GM19043 (cell line): Measurements from ENCODE around the gene DDX11.
"Not testable (repeated sequence)": the region's sequence is repeated elsewhere in the genome, so short reads cannot be mapped to it uniquely, and the experiment has no call there.

ENCODE experiments used
- ATAC-seq: cut with Tn5 transposase; IDR thresholded peaks from one replicate; pipeline ENCODE4 v1.9.1; 2021; ENCODE audit warnings: low read depth; ENCODE audit not compliant: unreplicated experiment

DDX11 gene

DNA sequence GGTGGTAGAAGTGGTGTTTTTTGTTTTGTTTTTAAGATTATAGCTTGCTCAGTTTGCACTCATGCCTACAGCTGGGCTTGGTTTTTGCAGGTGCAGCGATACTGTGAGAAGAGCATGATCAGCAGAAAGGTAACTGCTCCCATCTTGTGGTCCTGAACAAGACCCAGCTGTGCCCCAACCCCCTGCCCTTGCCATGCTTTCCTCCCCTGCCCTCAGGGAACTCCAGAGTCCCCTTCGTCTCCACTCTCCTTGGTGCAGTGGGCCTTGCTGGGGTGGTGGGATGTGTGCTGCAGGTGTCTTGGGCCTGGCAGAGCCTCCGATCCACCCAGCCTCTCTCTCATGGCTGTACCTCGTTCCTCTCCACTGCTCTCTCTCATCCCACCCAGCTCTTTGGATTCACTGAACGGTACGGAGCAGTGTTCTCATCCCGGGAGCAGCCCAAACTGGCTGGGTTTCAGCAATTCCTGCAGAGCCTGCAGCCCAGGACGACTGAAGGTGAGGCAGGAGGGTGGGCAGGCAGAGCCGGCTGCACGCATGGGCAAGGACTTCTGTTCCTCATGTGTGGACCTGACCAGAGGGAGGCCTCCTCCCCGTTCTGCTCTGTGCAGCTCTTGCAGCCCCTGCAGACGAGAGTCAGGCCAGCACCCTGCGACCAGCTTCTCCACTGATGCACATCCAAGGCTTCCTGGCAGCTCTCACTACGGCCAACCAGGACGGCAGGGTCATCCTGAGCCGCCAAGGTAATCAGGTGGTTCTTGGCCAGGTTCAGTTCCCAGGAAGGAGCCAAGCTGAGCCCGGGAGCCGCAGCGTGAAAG, 22.8 kb downstream of the DDX11 start:
- ATAC-seq, result not testable (repeated sequence)

DNA sequence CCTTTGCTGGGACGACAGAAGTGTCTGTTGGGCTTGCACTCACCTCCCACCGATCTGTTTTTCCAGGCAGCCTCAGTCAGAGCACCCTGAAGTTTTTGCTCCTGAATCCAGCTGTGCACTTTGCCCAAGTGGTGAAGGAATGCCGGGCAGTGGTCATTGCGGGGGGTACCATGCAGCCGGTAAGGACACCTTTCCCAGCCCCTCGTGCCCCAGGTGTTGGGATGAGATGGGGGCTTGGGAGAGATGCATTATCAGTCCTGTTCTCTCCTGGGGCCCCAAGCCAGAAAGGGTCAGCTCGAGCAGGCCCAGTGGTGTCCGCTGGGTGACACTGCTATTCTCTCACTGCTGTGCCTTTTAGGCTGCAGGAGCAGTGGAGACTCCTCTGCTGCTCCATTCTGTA, 24.2 kb downstream of the DDX11 start:
- not testable (repeated sequence) for ATAC-seq

DNA sequence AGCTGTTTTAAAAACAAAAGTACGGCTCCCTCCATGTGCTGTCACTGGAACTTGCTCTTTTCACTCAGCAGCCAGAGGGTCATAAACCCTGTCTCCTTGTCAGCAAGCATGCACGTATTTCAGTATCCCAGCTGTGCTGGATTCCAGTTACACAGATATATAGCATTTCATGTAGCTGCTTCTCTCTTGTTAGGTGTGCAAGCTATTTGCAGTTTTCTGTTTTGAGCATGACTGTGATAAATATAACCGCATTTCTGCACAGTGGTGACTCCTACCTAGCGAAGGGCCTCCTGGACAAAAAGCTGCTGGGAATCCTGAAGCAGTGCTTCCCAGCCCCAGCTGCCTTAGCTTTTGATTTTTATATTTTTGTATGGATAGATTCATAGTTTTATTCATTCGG, 24.7 kb downstream of the DDX11 start:
- ATAC-seq, result not testable (repeated sequence)

DNA sequence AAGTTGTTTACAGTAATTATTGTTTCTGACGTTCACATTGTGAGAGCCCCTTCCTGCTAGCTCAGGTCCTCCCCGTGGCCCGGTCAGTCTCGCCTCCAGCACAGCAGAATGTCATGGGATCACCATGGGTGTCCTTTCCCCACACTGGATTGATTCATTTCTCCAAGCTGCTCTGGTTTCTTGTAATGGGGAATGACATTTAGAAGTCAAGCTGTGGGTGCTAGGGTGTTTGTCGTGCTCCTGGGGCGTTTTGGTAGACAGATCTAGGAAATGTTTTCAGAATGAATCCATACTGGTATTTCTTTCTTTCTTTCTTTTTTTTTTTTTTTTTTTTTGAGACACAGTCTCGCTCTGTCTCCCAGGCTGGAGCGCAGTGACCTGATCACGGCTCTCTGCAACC, 25.1 kb downstream of the DDX11 start:
- not testable (repeated sequence) for ATAC-seq

DNA sequence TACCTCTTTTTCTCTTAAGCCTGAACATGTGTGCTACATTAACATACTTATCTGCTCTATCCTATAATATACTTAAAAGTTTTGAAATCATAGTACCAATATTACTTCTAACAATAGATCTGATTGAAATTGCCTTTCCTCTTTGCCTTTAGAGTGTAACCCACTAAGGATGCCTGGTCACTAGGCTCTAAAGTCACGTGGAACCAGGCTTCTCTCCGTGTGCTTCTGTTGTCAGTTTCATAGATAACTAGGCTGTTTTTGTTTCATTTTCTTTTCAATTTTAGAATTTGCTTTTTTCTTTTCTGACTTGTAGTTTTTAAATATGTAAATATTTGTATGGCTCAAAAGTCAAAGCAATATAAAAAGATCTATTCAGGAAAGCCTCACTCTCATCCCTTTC, 25.8 kb downstream of the DDX11 start:
- not testable (repeated sequence) for ATAC-seq

DNA sequence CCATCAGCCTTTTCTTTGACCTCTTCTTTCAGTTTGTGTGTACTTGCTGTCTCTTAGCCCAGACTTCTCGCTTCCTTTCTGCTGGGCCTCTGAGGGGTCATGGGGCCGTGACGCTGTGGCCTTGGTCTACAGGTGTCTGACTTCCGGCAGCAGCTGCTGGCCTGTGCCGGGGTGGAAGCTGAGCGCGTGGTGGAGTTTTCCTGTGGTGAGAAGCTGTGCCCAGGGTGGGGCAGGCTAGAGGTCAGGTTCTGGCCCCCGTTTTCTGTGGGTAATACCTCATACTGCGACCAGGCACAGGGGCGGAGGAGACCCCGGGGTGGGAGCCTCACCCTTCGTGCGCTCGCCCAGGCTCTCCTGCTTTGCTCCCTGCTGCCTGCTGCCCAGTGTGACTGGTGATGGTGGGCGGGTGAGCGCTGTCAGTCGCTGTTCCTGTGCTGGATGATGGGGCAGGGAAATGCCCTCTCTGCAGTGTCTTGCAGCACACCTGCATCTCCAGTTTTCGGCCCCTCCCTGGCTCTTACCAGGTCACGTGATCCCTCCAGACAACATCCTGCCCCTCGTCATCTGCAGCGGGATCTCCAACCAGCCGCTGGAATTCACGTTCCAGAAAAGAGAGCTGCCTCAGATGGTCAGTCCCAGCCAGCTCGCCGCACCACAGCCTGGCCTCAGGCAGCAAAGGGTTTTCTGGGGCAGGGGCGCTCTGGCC, 27.0 kb downstream of the DDX11 start:
- ATAC-seq, result peak; percentile 87

DNA sequence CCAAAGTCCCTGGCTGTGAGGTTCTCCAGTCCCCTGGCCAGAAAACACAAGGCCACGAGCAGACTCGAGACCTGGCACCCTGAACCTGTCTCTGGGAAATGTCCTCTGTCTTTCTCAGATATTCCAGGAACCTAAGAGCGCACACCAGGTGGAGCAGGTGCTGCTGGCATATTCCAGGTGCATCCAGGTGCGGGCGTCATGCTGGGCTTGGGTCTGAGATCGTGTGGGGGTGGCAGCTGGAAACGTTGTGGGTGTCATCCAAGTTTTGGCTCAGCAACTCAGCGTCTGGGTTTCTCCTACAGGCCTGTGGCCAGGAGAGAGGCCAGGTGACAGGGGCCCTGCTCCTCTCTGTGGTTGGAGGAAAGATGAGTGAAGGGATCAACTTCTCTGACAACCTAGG, 28.5 kb downstream of the DDX11 start:
- ATAC-seq, result not testable (repeated sequence)

DNA sequence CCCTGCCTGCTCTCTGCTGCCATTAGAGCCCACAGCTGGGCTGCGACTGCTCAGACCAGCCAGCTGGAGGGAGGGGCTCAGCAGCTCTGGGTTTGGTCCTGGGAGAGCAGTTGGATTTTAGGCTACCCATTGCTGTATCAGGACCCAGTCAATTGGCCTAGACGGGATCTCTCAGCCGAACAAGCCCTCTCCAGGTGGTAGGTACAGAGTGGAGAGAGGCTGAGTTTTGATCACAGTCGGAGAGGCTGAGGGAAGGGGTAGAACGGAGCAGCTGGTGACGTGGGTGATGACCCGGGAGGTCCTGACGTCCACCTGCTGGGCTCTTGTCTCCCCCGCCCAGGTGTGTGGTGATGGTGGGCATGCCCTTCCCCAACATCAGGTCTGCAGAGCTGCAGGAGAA, 28.9 kb downstream of the DDX11 start:
- not testable (repeated sequence) for ATAC-seq

DNA sequence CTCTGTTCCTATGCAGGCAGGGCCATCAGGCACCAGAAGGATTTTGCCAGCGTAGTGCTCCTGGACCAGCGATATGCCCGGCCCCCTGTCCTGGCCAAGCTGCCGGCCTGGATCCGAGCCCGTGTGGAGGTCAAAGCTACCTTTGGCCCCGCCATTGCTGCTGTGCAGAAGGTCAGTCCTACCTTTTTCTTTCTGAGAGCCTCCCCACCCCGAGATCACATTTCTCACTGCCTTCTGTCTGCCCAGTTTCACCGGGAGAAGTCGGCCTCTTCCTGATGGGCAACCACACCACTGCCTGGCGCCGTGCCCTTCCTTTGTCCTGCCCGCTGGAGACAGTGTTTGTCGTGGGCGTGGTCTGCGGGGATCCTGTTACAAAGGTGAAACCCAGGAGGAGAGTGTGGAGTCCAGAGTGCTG, 29.9 kb downstream of the DDX11 start:
- not testable (repeated sequence) for ATAC-seq

DNA sequence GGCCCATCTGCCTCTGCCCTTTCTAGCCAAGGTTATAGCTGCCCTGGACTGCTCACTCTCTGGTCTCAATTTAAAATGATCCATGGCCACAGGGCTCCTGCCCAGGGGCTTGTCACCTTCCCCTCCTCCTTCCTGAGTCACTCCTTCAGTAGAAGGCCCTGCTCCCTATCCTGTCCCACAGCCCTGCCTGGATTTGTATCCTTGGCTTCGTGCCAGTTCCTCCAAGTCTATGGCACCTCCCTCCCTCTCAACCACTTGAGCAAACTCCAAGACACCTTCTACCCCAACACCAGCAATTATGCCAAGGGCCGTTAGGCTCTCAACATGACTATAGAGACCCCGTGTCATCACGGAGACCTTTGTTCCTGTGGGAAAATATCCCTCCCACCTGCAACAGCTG, 30.6 kb downstream of the DDX11 start:
- ATAC-seq, result not testable (repeated sequence)

DNA sequence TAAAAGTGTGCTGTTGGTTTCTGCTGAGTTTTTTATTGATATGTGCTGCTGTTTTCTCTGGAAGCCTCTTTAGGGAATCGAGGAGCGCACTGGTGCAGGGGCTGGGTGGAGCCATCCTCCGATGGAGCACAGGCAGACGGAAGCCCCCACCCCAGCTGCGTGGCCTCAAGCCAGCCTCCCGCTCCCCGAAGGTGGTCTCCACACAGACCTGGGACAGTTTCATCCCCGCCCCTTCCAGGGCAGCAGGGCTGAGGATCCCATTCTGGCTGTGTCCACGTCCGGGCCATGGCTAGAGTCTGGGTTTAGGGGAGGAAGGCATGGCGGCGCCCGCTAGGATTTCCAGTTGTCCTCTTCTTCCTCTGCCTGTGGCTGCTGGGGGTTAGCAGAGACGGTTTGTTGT, 31.1 kb downstream of the DDX11 start:
- not testable (repeated sequence) for ATAC-seq

DNA sequence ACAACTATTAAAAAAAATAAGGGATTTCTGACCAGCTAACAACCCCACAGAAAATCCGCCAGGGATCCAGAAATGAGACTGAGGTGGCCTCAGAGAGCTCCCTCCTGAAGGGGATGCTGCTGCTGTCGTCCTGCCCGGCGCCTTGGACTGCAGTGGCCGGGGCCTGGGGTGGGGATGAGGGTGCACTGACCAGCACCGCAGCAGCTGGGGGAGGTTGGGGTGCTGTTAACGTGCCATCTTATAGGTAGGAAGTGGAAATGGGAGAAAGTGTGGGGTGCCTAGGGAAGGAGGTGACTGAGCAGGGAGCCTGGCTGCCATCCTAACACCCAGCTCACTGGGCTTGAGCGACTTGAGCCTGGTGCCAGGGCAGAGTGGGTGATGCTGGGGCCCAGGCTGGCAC, 32.0 kb downstream of the DDX11 start:
- ATAC-seq, result no peak

DNA sequence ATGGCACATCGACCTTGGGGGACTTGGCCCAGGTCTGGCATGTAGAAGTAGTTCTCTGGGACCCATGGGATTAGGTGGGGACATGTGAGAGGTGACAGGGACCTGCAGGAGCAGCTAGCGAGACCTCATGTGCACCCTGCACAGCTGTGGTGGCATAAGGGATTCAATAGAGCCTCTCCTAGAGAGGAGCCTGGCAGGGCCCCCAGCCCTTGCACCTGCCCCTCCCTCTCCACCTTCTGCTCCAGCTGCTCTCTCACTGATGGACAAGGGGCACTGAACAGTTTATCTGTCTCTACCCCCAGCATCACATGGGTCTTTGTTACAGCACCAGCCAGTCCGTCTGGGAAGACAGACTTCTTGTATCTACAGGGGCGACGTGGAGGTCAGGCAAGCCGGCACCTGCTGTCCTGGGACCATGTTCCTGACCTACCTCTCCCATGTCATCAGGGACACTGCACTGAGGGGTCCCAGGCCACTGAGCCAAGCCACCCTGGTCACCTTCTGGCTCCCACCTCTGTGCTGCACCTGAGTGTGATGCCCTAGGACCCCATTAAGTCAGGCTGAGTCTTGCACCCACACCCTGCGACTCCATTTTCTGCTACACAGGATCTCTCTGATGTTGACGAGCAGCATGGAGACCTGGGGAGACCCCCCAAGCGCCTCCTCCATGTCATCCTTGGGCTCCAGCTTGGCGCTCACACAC, 32.6 kb downstream of the DDX11 start:
- no peak for ATAC-seq

DNA sequence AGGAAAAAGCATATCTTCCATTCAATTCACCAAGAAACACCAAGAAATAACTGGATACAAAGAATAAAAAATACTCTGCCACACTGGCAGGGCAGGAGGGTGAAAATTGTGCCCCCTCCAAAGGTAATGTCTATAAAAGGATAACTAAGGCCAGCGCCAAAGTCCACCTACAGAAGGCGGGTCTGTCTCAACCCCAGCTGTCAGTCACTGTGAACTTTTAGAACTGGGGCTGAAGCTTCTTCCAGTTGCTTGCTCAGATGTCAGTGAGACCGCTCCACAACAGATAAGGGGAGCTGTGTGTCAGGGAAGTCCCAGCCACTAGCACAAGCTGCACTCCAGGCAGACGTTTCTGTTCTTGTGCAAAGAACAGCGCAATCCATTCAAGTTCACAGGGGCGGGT, 36.1 kb downstream of the DDX11 start:
- not testable (repeated sequence) for ATAC-seq

DNA sequence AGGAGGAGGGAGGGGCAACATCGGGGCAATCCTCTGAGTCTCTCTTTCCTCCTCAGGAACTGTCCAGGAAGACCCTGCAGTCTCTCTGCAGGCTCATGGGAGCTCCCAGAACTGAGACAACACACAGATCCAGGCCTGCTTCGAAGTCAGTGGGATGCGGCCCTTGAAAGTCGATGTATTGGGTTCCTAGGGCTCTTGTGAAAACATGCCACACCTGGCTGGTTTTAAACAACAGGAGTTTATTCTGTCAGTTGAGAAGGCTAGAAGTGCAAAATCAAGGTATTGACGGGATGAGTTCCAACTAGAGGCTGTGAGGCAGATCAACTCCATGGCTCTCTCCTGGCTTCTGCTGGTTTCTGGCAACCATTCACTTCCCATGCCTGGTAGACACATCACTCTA, 36.6 kb downstream of the DDX11 start:
- ATAC-seq, result not testable (repeated sequence)

DNA sequence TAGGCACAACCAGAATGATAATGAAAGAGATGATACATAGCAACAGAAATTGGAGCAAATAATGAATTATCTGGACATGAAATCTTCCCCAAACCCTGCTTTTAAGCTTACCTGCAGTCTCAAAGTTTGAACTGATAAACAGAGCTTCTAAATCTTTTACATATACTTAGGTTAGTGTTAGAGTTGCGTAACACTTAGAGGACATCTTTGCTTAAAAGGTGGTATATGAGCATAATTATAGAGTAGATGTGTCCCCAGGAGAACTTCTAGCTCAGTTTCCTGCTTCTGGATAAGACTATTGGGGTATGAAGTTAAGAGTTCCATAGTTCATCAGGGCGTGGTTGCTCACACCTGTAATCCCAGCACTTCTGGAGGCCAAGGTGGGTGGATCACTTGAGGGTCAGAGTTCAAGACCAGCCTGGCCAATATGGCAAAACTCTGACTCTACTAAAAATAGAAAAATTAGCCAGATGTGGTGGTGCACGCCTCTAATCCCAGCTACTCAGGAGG, 41.5 kb downstream of the DDX11 start:
- ATAC-seq, result not testable (repeated sequence)

DNA sequence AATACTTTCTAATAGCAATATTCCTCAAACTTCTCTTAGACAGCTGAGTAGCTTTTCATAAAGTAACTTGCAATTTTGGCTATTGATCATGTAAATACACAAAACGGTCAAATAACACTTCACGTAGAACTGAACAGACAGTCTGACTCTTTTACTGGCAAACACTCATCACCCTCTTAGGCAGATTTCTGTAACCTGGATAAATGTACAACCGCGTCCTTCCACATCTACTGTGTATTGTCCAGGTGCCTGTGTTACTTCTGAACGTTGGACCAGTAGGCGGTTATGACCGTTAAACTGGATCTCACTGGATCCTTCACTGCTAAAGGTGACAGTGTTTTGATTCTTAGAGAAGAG, 43.2 kb downstream of the DDX11 start:
- not testable (repeated sequence) for ATAC-seq

DNA sequence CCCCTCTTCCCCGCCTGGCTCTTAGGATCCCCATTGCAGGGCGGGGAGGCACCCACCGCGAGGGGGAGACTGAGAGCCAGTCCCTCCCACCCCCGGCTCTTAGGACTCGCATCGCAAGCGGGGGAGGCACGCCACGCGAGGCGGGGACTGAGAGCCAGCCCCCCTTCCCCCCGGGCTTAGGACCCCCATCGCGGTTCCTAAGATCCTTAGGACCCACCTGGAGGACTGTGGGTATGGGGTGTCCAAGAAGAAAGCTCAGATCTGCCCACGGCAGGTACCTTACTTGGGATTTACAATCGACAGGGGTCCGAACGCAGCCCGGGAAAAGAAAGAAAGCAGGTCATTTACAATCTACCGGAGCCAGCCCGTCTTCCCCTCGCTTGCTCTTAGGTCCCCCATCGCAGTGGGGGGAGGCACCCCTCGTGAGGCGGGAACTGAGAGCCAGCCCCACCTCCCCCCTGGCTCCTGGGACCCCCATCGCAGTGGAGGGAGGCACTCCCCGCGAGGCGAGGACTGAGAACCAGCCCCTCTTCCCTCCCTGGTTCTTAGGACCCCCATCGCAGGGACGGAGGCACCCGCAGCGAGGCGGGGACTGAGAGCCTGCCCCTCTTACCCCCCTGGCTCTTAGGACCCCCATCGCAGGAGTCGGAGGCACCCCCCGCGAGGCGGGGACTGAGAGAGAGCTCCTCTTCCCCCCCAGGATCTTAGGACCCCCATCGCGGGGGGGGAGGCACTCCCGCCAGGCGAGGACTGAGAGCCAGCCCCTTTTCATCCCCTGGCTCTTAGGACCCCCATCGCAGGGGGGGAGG, 43.7 kb downstream of the DDX11 start:
- ATAC-seq, result peak; percentile 75

DNA sequence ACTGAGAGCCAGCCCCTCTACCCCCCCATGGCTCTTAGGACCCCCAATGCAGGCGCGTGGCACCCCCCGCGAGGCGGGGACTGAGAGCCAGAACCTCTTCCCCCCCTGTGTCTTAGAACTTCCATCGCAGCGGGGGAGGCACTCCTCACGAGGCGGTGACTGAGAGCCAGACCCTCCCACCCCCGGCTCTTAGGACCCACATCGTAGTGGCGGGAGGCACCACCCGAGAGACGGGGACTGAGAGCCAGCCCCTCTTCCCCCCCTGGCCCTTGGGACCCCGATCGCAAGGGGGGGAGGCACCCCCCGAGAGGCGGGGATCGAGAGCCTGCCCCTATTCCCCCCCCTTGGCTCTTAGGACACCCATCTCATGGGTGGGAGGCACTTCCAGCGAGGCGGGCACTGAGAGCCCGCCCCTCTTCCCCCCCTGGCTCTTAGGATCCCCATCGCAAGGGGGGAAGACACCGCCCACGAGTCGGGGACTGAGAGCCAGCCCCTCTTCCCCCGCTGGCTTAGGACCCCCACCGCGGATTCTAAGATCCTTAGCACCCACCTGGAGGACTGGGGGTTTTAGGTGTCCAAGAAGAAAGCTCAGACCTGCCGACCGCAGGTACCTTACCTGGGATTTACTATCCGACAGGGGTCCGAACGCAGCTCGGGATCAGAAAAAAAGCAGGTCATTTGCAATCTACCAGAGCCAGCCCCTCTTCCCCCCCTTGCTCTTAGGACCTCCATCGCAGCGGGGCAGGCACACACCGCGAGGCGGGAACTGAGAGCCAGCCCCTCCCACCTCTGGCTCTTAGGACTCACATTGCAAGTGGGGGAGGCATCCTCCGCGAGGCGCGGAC, 44.9 kb downstream of the DDX11 start:
- ATAC-seq, result peak; percentile 52
